NK-92 (cell line): ENCODE measurements around the gene LPP.

Source experiments
- DNase-seq: peaks from one replicate; lab custom pipeline; 2025; ENCODE audit not compliant: unreplicated experiment; lab: John Stamatoyannopoulos, UW

The LPP gene

DNA sequence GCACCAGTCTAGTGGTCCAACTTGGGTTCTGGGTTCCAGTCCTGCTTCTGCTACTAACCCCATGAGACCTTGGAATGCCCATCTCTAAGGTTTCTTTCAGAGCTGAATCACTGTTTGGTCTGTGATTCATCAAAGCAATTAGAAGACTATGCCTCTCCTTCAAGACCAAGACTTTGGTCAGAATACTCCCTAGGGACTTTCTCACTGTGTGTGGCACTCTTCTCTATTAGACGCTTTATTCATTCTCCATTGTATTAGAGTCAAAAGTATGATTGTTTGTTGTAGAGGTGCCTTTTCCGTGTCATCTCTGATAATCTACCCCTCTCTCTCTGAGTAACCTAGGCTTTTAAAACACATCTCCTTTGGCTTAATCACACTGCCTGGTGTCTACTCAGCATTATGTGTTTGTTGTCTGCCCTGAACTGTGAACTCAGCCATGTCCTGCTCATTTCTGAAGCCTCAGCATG, 90.5 kb downstream of the LPP start:
- DNase-seq, result no peak

DNA sequence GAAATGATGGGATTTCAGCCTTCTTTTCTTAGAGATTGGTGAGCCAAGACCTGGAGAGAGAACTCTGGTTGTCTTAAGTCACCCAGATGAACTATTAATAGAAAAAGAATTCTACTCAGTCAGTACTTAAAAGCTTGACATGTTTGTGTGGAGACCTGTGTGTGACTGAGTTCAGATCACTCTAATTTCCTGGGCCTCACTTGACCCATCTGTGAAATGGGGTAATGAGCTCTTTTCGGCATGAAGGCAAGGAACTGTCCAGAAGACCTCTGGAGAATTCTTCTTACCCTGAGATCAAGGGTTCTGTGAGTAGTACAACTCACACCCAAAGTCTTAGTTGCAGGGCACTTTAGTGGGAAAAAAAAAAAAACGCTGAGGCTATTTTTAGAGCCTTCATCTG, 92.9 kb downstream of the LPP start:
- DNase-seq, result no peak

DNA sequence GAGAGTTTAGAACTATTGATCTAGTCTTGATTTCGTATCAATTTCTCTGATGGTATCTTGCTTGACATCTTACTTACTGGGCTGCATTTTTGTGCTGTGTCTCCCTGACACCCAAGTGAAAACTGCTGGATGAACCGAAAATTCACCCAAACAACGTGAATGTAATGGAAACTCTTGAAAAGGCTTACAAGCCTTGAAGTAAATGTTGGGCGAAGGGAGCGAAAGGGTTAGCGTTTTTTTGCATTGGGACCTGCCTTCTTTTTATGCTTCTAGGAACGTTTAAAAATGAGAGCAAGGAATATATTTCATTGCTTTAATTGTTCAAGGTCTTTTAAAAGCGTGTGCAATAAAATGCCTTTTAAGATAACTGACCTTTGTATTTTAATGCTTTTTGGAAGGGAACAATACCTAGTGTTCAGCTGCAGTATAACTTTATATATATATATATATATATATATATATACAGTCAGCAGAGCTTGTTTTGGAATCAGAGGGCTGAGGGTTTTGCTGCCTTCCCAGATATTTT, 94.1 kb downstream of the LPP start:
- DNase-seq, result no peak

DNA sequence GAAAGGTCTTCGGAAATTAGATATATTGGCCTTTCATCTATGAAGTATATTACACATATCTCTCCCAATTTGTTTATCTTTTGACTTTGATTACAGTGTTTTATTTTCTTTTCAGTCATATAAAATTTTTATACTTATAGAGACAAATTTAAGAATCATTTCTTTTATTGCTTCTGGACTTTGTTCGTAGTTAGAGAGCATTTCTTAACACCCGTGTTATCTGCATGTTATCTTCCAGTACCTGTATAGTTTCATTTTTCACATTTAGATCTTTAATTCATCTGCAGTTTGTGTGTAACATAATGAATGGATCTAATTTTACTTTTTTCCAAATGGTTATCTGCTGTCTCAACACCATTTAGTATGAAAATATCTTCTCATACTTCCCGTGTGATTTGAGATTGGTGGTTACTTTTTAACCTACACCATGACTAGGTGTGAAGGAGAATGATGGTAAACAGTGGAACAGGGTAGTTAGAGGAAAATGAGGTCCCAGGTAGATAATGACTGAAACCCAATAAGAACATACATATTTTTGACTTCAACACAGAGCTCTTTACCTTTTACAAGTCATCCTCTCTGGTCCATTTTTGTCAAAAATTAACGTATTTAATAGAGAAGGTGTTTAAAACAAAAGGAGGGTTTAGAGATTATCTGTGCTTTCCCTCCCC, 99.3 kb downstream of the LPP start:
- DNase-seq, result no peak

DNA sequence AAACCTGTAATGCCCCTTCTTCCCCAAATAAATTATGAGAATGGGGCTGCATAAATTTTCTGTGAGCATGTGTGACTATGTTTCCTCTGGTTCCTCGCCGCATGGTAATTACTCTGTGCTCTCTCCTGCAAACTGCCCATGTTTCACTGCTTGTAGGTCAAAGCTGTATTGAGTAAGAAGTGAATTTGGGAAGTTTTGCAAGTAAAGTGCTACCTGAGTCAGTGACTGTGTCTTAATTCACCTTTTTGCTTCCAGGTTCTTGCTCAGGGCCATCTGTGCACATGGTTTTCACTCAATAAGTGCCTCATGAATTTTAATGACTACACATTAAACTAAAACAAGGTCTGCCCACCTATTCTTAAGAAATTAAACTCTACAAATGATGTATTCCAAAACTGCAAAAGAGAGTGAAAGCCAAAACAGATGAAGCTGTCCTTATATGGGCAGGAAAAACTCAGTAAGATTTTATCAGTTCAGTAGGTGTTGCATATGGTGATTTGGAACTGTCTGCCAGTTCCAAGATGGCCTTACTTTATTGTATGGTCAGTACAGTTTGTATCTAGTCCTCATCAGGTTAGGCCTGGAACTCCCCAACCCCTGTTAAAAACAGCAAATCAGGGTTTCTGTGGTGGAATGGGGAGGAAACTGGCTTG, 100.0 kb downstream of the LPP start:
- no peak for DNase-seq

DNA sequence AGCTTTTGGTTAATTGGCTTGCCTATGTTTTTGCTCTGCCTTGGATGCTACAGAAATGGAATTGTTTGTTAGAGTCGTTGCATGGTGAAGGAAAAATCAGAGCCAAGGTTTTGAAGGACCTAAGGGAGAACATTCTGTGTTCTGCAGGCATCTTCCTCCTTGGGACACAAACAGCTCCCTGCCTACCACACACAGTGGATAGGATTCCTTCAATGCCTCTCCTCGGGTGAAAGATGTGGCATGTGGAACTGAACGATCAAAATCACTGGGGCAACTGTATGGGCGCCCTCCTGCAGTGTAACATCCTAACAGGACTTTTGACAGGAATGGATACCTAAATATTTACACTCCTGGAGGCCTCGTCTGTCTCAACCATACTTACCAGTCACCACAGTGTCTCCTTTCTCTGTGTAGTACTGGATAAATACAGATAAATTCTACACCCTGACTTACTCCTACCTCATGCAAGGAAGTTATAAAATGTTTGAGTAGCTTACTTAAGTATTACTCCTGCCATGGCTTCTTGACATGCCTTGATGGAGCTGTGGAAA, 100.6 kb downstream of the LPP start:
- no peak for DNase-seq

DNA sequence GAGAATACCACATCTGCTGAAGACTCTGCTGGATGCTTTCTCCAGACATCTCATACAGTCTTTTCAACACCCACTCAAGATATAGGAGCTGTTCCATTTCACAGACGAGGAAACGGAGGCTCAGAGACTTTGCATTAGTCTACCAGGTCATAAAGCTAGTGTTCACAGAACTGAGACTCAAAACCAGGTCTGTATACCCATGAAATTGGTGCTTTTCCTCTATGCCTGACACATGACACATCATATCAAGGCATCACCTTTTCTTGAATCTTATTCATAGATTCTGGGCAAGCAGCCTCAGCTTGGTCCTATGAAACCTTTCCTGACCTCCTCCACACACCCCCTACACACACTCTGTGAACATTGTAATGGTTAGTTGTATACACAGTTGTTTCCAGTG, 101.2 kb downstream of the LPP start:
- no peak for DNase-seq

DNA sequence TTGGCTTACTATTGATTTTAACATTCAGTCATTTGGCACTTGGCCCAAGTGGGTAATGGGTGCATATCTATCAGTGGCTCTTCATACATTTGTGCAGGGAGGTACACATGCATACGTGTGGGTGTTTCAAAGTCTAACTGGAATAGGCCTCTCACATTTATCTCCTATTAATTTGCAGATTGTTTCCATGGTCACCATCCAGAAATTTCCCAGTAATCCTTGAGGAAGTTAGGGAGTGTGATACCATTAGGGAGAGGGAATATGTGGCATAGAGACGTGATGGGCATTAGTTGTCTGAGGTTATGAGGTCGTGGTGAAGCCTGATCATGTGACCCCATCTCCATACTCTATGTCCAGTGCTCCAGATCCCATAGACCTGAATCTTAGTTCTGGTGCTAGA, 102.8 kb downstream of the LPP start:
- DNase-seq, result no peak

DNA sequence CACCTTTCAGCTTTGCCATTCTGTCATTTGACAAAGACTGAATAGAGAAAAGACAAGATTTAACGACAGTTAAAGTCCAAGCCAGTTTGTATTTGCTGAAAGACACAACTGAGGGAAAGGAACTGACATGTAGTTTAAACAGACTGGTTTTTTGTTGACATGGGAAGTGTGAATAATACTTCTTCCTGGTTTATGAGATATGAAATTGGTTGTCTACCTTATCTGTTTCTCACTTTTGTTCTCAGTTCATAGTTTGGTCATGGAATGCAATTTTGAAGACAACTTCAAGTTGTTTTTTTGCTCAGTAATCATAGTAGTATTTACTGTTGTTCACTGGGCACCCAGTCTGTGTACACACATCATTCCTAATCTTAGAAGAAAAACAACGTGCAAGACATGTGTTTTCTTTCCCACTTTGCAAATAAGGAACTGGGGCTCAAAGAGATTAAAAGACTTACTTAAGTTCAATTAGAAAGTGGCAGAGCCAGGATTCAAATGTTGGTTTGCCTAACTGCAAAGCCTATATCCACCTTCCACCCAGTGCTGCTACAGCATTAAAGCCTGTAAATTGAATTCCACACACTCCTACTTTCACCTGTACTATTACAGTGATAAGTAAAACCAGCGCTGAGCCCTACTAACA, 103.5 kb downstream of the LPP start:
- DNase-seq, result no peak

DNA sequence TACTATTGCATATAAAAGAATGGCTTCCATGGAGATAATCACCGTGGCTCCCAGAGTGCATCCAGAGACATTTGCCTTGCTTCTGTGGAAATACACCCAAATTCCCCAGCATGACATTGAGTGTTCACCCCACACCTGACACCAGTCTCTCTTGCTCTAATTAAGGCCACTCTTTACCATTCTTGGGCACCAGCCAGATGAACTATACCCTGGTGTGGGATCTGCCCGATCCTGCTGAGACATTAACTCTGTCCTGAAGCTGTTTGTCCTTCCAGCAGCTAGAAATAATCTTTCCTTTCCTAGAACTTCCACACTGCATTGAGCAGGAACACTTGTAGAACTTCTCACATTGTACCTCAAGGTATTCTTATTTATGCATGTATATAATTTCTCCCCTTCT, 105.2 kb downstream of the LPP start:
- DNase-seq, result no peak

DNA sequence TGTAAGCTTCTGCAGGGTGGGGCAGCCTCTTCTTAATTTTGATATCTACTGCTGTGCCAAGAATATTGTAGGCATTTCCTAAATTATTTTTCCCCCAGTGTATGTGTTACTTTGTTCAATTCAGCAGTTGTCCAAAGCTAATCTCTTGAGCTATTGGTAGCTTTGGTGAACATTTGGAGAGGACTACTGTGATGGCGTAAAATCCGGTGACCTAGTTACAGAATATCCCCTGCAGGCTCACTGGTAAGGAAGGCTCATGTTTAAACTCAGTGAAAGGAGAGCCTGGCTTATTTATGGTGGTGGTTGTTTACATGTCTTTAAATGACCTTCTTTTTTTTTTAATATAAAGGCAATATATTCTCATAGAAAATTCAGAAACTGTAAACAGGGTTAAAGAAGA, 105.6 kb downstream of the LPP start:
- DNase-seq, result no peak

DNA sequence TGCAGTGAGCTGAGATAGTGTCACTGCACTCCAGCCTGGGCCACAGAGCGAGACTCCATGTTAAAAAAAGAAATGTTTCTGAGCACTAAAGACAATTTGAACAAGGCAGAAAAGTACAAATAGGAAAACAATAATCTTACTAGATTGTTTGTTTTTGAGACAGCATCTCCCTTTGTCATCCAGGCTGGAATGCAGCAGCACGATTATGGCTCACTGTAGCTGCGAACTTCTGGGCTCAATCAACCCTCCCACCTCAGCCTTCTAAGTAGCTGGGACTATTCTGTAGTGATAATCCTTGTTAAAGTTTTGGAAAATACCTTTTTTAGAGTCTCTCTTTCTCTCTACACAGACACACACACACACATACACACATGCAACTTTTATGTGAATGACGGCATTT, 107.1 kb downstream of the LPP start:
- no peak for DNase-seq

DNA sequence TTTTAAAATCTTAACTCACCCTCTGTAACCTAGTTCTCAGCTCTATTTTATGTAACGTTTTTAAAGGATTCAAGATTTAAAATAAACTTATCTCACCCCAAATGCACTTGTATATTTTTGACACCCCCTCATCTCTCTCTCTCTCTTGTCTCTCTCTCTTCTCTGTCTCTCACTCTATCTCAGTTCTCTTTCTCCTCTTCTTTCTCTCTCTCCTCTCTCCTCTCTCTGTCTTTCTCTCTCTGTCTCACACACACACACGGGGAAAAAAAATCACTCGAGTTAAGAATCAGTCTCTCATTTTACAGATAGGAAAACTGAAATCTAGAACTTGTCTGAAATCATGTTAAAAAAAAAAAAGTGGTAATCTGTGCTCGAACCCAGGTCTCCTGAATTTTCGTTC, 108.5 kb downstream of the LPP start:
- DNase-seq, result no peak

DNA sequence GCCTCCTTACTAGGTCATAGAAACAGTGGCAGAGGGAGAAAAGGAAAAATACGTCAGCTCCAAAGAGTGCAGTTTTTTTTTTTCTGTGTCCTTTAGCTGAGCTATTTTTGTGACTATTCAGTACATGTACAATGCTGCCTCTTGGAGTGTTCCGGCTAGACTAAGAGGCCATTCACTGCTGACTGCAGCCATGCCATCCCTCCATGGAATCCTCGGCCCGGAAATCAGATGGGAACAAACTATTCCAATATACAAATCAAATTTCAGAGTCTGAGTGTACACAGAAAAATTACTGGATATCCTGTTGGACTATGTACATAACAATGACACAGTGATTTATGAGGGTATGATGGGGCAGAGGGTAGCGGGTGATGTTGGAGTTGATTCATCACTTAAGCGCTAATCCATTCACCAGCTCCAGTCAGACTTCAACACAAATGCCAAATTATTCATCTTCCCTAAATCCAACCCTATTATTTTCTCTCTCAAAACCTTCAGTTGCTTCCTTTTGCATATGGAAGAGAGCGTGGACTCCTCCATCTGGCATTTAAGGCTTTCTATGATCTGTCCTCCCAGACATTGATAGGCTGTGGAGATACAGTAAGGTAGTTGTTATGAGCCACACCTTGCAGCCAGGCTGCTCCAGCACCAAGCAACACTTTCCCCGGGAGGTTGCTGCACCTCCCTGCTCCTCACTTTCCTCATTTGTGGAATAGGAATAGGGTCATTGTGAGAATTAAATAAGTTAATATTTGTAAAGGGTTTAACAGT, 109.1 kb downstream of the LPP start:
- DNase-seq, result no peak

DNA sequence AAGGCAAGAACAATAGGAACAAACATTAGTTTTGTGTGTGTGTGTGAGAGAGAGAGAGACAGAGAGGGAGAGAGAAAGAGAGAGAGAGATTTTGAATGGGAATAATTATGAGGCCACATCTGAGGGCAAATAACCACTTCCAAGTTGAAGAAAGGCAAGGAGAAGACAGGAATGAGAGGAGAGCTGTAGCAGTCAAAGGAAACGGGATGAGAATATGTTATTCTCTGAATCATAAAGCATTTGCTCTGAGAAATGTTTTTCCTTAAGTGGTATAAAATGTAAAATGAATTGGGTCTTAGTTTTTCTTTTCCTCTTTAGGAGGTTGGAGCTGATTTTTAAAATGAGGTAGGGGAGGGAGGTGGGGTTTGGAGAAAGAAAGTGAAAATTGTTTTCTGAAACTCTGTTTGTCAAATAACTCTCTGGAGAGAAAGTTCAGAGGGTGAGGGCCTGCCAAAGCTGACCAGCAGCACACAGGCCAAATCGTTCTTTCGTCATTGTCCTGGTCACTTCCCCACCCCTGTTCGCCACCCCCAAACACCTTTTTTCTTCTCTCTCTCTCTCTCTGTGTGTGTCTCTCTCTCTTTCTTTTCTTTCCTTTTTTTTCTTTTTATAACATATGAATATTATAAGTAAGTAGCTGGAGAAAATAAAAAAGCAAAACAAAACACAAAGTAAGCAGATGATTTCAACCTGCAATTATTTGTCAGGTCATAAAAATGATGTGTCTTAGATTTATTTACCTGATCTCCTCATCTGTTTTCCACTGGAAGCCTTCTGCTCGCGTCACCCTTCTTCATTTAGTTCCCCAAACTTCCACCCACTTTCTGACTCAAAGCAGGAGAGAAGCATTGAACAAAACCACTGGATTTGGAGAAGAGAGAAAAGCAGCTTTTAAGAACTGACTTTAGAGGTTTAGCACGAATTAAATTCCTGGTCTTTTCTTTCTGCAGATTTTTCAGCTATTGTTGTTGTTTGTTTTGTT, 110.6 kb downstream of the LPP start:
- DNase-seq, result no peak

DNA sequence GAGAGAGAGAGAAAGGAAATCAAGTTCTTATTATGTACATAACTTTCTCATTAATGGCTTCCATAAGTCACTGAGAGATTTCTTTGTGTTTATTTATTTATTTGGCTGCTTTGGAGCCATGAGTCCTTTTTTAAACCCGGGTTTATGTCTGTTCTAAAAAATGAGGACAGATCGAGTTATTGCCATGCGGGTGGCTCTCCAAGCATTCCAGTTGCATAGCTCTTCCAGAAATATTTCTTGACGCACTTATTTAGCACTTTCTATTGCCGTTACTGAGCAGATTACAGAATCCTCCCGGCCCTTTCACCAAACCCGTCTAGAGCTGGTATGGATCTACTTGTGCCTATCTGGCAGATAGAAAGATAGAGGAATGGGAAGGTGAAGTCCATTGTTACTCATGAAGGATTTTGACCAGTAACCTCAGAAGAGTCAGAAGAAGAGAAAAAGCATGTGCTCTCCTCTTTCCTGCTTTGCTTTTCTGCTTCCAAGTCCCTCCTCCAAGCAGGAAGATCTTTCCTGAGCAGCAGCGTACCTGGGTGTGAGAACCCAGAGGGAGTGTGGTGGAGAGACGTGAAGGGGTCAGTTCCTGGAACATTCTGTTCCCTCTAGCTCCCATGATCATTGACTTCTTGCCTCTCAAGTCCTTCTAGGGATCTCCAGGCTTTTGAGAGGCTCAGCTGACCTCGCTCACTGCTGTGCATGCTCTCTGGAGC, 112.8 kb downstream of the LPP start:
- no peak for DNase-seq

DNA sequence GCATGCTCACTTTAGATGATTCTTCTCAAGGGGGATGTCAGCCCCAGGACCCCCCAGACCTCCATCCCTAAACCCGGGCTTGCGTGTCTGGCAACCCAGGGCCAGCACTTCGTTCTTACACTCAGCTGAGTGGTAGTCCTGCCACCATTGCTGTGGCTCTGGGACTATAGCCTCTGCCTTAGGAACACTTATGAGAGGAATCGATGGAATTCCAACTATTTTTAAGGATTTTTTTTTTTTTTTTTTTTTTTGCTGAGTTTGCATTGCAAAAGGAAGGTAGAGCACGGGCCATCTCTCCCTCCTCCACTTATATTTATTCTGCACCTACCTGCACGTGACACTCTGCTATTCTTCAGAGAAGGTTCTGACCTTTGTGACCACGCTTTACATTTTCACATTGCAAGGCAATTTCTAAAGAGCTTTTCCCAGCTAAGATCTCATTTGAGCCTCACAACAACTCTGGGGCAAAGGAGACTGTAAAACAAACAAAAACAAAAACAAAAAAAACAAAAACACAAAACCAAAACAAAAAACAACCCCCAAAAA, 113.9 kb downstream of the LPP start:
- DNase-seq, result no peak

DNA sequence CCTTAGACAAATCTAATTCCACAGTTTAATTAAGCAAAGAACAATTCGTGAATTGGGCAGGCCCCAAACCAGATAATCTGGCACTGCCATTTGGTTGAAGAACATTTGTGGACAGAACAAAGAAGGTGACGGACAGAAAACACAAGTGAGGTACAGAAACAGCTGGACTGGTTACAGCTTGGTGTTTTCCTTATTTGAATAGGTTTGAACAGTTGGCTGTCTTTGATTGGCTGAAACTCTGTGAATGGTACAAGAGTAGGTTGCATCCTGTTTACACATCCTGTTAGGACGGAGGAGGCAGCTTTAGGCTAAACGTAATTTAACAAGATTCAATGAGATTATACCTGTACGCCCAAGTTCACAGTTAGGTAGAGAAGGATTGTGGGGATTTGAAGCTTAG, 114.4 kb downstream of the LPP start:
- no peak for DNase-seq

DNA sequence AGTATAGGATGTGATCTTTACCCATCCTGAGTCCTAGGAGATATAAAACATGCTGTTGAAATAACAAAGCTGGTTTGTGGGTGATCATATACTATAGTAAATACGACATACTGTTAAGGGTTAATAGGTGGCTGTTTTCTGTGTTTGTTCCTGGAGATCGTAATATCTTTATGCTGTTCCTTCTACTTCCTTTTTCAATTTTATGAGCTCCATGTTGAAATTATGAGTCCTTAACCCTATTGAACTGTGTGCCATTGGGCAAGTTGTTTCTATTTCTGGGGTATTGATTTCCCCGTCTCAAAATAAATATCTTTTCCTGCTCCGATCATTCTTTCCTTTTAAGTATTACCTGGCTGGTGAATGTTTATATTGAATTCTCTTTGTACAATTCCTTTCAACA, 115.1 kb downstream of the LPP start:
- DNase-seq, result no peak
